NCI-H2227 (cell line): ENCODE data around the gene CKLF.

Experiments used
- DNase-seq: peaks from one replicate; lab custom pipeline; 2025; ENCODE audit not compliant: unreplicated experiment; lab: John Stamatoyannopoulos, UW

CKLF gene

GRCh38 chr16:66517586-66518263 is 34.7 kb upstream of the CKLF start:
- DNase-seq, result no peak

GRCh38 chr16:66519482-66520373 is 32.6 kb upstream of the CKLF start:
- no peak for DNase-seq

GRCh38 chr16:66520406-66521170 is 31.8 kb upstream of the CKLF start:
- DNase-seq, result no peak

- DNase-seq, result no peak
These were observed 31.1 kb upstream of the CKLF start for GRCh38 chr16:66521252-66521713.

GRCh38 chr16:66521951-66522771 is 30.2 kb upstream of the CKLF start:
- DNase-seq, result no peak

GRCh38 chr16:66522816-66523590 is 29.4 kb upstream of the CKLF start:
- no peak for DNase-seq

- no peak for DNase-seq
These were observed 28.5 kb upstream of the CKLF start for GRCh38 chr16:66523861-66524354.

GRCh38 chr16:66524601-66525164 is 27.7 kb upstream of the CKLF start:
- no peak for DNase-seq

GRCh38 chr16:66525396-66526180 is 26.8 kb upstream of the CKLF start:
- DNase-seq, result no peak

- no peak for DNase-seq
These were observed 24.1 kb upstream of the CKLF start for GRCh38 chr16:66528294-66528693.

GRCh38 chr16:66529475-66529874 is 22.9 kb upstream of the CKLF start:
- DNase-seq, result no peak

GRCh38 chr16:66534376-66534799 is 18.0 kb upstream of the CKLF start:
- no peak for DNase-seq

GRCh38 chr16:66536525-66536924 is 15.9 kb upstream of the CKLF start:
- DNase-seq, result no peak

GRCh38 chr16:66537236-66537635 is 15.1 kb upstream of the CKLF start:
- DNase-seq, result no peak

GRCh38 chr16:66538910-66539309 is 13.5 kb upstream of the CKLF start:
- DNase-seq, result no peak

GRCh38 chr16:66539623-66540469 is 12.5 kb upstream of the CKLF start:
- DNase-seq, result no peak
